Liver (tissue), 2 donors: ENCODE results near the gene NAA35.

Experiments
- TF ChIP-seq, protein P1 (sequence below): fragments of 150-350 bp; IDR thresholded peaks from 2 replicates; pipeline ENCODE4 v1.5.1; 2017; ENCODE audit warnings: improper control_type of control experiment, low read depth, low read length; ENCODE audit not compliant: missing input control
- TF ChIP-seq, protein P2 (sequence below): IDR thresholded peaks from 2 replicates; pipeline ENCODE4 v1.6.1; 2016; ENCODE audit warnings: antibody characterized with exemption
- donor health status: healthy.

DNA sequence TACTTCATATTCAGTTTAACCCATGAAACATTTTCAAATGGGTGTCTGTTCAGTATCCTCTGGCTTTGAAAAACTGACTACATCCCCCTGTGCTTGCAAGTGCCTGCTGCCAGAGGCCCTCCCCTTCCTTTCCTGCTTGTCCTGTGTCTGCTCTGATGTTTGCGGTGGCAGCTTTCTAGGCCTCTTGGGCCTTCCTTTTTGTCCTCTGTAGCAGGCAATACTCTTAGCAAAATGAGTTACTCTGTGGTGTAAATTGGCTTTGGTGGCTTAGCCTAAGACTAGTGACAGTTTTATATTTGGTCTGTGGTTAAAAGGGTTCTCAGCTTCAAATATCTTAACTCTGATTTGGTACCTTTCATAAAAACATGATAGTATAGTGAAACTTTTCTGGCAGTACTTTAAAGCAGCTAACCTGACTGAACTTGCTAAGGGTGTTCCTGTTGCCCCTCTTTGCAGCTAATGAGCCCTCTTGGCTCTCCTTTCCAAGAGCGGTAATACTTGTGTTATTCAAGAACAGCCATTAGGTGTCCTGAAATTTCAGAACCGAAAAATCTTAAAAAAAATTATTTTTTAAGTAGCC is 81.8 kb downstream of the NAA35 start:
- TF ChIP-seq, protein P1, sequence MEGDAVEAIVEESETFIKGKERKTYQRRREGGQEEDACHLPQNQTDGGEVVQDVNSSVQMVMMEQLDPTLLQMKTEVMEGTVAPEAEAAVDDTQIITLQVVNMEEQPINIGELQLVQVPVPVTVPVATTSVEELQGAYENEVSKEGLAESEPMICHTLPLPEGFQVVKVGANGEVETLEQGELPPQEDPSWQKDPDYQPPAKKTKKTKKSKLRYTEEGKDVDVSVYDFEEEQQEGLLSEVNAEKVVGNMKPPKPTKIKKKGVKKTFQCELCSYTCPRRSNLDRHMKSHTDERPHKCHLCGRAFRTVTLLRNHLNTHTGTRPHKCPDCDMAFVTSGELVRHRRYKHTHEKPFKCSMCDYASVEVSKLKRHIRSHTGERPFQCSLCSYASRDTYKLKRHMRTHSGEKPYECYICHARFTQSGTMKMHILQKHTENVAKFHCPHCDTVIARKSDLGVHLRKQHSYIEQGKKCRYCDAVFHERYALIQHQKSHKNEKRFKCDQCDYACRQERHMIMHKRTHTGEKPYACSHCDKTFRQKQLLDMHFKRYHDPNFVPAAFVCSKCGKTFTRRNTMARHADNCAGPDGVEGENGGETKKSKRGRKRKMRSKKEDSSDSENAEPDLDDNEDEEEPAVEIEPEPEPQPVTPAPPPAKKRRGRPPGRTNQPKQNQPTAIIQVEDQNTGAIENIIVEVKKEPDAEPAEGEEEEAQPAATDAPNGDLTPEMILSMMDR: no peak
- TF ChIP-seq, protein P2, sequence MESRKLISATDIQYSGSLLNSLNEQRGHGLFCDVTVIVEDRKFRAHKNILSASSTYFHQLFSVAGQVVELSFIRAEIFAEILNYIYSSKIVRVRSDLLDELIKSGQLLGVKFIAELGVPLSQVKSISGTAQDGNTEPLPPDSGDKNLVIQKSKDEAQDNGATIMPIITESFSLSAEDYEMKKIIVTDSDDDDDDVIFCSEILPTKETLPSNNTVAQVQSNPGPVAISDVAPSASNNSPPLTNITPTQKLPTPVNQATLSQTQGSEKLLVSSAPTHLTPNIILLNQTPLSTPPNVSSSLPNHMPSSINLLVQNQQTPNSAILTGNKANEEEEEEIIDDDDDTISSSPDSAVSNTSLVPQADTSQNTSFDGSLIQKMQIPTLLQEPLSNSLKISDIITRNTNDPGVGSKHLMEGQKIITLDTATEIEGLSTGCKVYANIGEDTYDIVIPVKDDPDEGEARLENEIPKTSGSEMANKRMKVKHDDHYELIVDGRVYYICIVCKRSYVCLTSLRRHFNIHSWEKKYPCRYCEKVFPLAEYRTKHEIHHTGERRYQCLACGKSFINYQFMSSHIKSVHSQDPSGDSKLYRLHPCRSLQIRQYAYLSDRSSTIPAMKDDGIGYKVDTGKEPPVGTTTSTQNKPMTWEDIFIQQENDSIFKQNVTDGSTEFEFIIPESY: no peak
